Liver (tissue), 3 donors: ENCODE data around the gene CD96.

ENCODE experiments used
- FOXA1 ChIP-seq: IDR thresholded peaks from 2 replicates; pipeline ENCODE4 v1.6.1; 2016; ENCODE audit warnings: antibody characterized with exemption
- FOXA2 ChIP-seq: IDR thresholded peaks from 2 replicates; pipeline ENCODE4 v1.6.1; 2016; ENCODE audit warnings: antibody characterized with exemption
- GABPA ChIP-seq, 2 donors: IDR thresholded peaks in 1 of 2; conservative IDR thresholded peaks in 1 of 2; 2 replicates each; pipeline ENCODE4 v1.6.1; 2016; ENCODE audit warnings: antibody characterized with exemption in 2 of 2, mild to moderate bottlenecking in 1 of 2, moderate library complexity in 1 of 2
- NR2F2 ChIP-seq: IDR thresholded peaks from 2 replicates; pipeline ENCODE4 v1.6.1; 2016; ENCODE audit warnings: antibody characterized with exemption
- TF ChIP-seq, protein P1 (sequence below): fragments of 150-350 bp; IDR thresholded peaks from 2 replicates; pipeline ENCODE4 v1.5.1; 2017; ENCODE audit warnings: improper control_type of control experiment, low read depth, low read length; ENCODE audit not compliant: missing input control
- TF ChIP-seq, protein P2 (sequence below): IDR thresholded peaks from 2 replicates; pipeline ENCODE4 v1.6.1; 2016; ENCODE audit warnings: antibody characterized with exemption
- TF ChIP-seq, protein P3 (sequence below): IDR thresholded peaks from 2 replicates; pipeline ENCODE4 v1.6.1; 2016; ENCODE audit warnings: antibody characterized with exemption, mild to moderate bottlenecking
- donor health status: healthy.
- donor health status: healthy.

DNA sequence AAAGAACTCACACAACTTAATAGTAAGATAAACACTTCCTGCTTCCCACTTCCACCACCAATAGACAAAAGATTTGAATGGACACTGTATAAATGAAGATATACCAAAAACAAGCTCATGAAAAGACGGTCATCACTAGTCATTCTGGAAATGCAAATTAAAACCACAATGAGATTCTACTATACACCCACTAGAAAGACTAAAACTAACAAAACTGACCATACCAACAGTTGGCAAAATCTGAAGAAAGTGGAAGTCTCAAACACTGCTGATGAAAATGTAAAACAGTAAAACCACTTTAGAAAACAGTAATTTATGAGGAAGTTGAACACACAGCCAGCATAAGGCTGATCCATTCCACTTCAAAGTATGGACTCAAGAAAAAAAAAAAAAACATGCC is 35.6 kb upstream of the CD96 start:
- TF ChIP-seq, protein P1, sequence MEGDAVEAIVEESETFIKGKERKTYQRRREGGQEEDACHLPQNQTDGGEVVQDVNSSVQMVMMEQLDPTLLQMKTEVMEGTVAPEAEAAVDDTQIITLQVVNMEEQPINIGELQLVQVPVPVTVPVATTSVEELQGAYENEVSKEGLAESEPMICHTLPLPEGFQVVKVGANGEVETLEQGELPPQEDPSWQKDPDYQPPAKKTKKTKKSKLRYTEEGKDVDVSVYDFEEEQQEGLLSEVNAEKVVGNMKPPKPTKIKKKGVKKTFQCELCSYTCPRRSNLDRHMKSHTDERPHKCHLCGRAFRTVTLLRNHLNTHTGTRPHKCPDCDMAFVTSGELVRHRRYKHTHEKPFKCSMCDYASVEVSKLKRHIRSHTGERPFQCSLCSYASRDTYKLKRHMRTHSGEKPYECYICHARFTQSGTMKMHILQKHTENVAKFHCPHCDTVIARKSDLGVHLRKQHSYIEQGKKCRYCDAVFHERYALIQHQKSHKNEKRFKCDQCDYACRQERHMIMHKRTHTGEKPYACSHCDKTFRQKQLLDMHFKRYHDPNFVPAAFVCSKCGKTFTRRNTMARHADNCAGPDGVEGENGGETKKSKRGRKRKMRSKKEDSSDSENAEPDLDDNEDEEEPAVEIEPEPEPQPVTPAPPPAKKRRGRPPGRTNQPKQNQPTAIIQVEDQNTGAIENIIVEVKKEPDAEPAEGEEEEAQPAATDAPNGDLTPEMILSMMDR: no peak
- TF ChIP-seq NR2F2 (no peak), FOXA2 (no peak), GABPA (IDR thresholded peaks at IDR 0.05 in 1 of 2, conservative IDR thresholded peaks at IDR 0.05 in 1 of 2) (no peak), FOXA1 (no peak)
- TF ChIP-seq, protein P2, sequence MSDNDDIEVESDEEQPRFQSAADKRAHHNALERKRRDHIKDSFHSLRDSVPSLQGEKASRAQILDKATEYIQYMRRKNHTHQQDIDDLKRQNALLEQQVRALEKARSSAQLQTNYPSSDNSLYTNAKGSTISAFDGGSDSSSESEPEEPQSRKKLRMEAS: no peak
- TF ChIP-seq, protein P3, sequence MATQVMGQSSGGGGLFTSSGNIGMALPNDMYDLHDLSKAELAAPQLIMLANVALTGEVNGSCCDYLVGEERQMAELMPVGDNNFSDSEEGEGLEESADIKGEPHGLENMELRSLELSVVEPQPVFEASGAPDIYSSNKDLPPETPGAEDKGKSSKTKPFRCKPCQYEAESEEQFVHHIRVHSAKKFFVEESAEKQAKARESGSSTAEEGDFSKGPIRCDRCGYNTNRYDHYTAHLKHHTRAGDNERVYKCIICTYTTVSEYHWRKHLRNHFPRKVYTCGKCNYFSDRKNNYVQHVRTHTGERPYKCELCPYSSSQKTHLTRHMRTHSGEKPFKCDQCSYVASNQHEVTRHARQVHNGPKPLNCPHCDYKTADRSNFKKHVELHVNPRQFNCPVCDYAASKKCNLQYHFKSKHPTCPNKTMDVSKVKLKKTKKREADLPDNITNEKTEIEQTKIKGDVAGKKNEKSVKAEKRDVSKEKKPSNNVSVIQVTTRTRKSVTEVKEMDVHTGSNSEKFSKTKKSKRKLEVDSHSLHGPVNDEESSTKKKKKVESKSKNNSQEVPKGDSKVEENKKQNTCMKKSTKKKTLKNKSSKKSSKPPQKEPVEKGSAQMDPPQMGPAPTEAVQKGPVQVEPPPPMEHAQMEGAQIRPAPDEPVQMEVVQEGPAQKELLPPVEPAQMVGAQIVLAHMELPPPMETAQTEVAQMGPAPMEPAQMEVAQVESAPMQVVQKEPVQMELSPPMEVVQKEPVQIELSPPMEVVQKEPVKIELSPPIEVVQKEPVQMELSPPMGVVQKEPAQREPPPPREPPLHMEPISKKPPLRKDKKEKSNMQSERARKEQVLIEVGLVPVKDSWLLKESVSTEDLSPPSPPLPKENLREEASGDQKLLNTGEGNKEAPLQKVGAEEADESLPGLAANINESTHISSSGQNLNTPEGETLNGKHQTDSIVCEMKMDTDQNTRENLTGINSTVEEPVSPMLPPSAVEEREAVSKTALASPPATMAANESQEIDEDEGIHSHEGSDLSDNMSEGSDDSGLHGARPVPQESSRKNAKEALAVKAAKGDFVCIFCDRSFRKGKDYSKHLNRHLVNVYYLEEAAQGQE: no peak
